ENCODE results near the gene PTPRN2. TPM values are rescaled to one million over a fixed set of nuclear protein-coding genes. Genes with fewer than 3 reads are reported as not detected.

The PTPRN2 gene
- total RNA-seq, 1 donor from 2014 or later, result 0.33 TPM

- DNase-seq (ENCODE audit: low spot score) (no peak), ATAC-seq (no peak)
Observed at GRCh38 chr7:158137516-158138328, 449.9 kb downstream of the PTPRN2 start.

- DNase-seq (ENCODE audit: low spot score), result no peak
- ATAC-seq, result no peak
Observed at GRCh38 chr7:158135931-158136330, 451.7 kb downstream of the PTPRN2 start.

- ATAC-seq (no peak), DNase-seq (ENCODE audit: low spot score) (no peak)
Observed at GRCh38 chr7:158134824-158135223, 452.8 kb downstream of the PTPRN2 start.

GRCh38 chr7:158133515-158134271 lies 453.9 kb downstream of the PTPRN2 start:
- ATAC-seq, result no peak
- DNase-seq (ENCODE audit: low spot score), result no peak

GRCh38 chr7:158133057-158133456 lies 454.6 kb downstream of the PTPRN2 start:
- no peak for DNase-seq (ENCODE audit: low spot score)

GRCh38 chr7:158130023-158130409 lies 457.6 kb downstream of the PTPRN2 start:
- no peak for DNase-seq (ENCODE audit: low spot score)
- ATAC-seq, result no peak

More at GRCh38 chr7:158133057-158133456, 454.6 kb downstream of the PTPRN2 start:
- no peak for ATAC-seq

GRCh38 chr7:158129037-158130022 lies 458.3 kb downstream of the PTPRN2 start:
- DNase-seq (ENCODE audit: low spot score) (no peak), ATAC-seq (no peak)

- DNase-seq (ENCODE audit: low spot score) (no peak), ATAC-seq (no peak)
Observed at GRCh38 chr7:158128572-158128971, 459.1 kb downstream of the PTPRN2 start.

- DNase-seq (ENCODE audit: low spot score), result no peak
- ATAC-seq, result no peak
Observed at GRCh38 chr7:158127241-158127640, 460.4 kb downstream of the PTPRN2 start.

GRCh38 chr7:158126661-158127060 lies 461.0 kb downstream of the PTPRN2 start:
- DNase-seq (ENCODE audit: low spot score) (no peak), ATAC-seq (no peak)

- DNase-seq (ENCODE audit: low spot score) (no peak), ATAC-seq (no peak)
Observed at GRCh38 chr7:158125721-158126120, 461.9 kb downstream of the PTPRN2 start.

GRCh38 chr7:158125091-158125490 lies 462.5 kb downstream of the PTPRN2 start:
- DNase-seq (ENCODE audit: low spot score), result no peak
- ATAC-seq, result no peak

GRCh38 chr7:158124671-158125079 lies 462.9 kb downstream of the PTPRN2 start:
- DNase-seq (ENCODE audit: low spot score), result no peak
- no peak for ATAC-seq

- no peak for ATAC-seq
- DNase-seq (ENCODE audit: low spot score), result no peak
Observed at GRCh38 chr7:158123753-158124152, 463.9 kb downstream of the PTPRN2 start.

GRCh38 chr7:158123214-158123613 lies 464.4 kb downstream of the PTPRN2 start:
- no peak for DNase-seq (ENCODE audit: low spot score)

GRCh38 chr7:158121441-158122045 lies 466.1 kb downstream of the PTPRN2 start:
- DNase-seq (ENCODE audit: low spot score), result no peak

More at GRCh38 chr7:158123214-158123613, 464.4 kb downstream of the PTPRN2 start:
- no peak for ATAC-seq

GRCh38 chr7:158120716-158121115 lies 466.9 kb downstream of the PTPRN2 start:
- DNase-seq (ENCODE audit: low spot score) (no peak), ATAC-seq (no peak)

More at GRCh38 chr7:158121441-158122045, 466.1 kb downstream of the PTPRN2 start:
- no peak for ATAC-seq

- DNase-seq (ENCODE audit: low spot score) (no peak), ATAC-seq (no peak)
Observed at GRCh38 chr7:158120316-158120715, 467.3 kb downstream of the PTPRN2 start.

- ATAC-seq, result no peak
- DNase-seq (ENCODE audit: low spot score), result no peak
Observed at GRCh38 chr7:158117341-158118222, 470.0 kb downstream of the PTPRN2 start.
